Natural killer cell (primary cell): Measurements from ENCODE around the gene ZNF280D. TPM values are rescaled to one million over a fixed set of nuclear protein-coding genes. Genes with fewer than 3 reads are reported as not detected.

Experiments used
- ATAC-seq, 3 donors: fragments of 150-1000 bp in 2 of 3; fragments of 200-7000 bp in 1 of 3; cut with Tn5 transposase; 1 replicate in 1 of 3; 2 replicates in 2 of 3; pipeline ENCODE4 v1.10.0; 2021; ENCODE audit warnings: mild to moderate bottlenecking in 2 of 3, moderate library complexity in 2 of 3
- DNase-seq, 2 donors: peaks; one replicate each; pipeline versions ENCODE4 v3.0.0 to v3.0.0-alpha.2; 2013 to 2021; ENCODE audit warnings: mixed read lengths in 1 of 2
- H3K27ac ChIP-seq: one replicate; pipeline ENCODE4 v1.5.1; 2013; ENCODE audit warnings: mild to moderate bottlenecking, low read length
- H3K27me3 ChIP-seq: one replicate; pipeline ENCODE4 v1.6.1; 2013; ENCODE audit warnings: low read length; ENCODE audit not compliant: control insufficient read depth, insufficient read depth
- H3K36me3 ChIP-seq: one replicate; pipeline ENCODE4 v1.6.1; 2013; ENCODE audit warnings: low read length; ENCODE audit not compliant: control insufficient read depth, insufficient read depth
- H3K4me1 ChIP-seq: one replicate; pipeline ENCODE4 v1.6.1; 2013; ENCODE audit warnings: low read length; ENCODE audit not compliant: control insufficient read depth, insufficient read depth
- H3K4me3 ChIP-seq: one replicate; pipeline ENCODE4 v1.5.1; 2013; ENCODE audit warnings: low read length
- H3K9me3 ChIP-seq: one replicate; pipeline ENCODE4 v1.6.1; 2013; ENCODE audit warnings: low read length; ENCODE audit not compliant: control insufficient read depth, insufficient read depth
- H3K27ac Mint-ChIP-seq, 2 donors: one replicate each; pipeline ENCODE4 v1.8.0; 2022; ENCODE audit warnings: mild to moderate bottlenecking in 2 of 2, mixed read lengths in 2 of 2, moderate library complexity in 1 of 2
- H3K27me3 Mint-ChIP-seq, 2 donors: one replicate each; pipeline ENCODE4 v1.8.0; 2022; ENCODE audit warnings: low read depth in 2 of 2, mixed read lengths in 2 of 2
- H3K36me3 Mint-ChIP-seq: one replicate; pipeline ENCODE4 v1.8.0; 2022; ENCODE audit warnings: mixed read lengths
- H3K4me1 Mint-ChIP-seq, 2 donors: one replicate each; pipeline ENCODE4 v1.8.0; 2022; ENCODE audit warnings: mixed read lengths in 2 of 2
- H3K4me3 Mint-ChIP-seq: one replicate; pipeline ENCODE4 v1.8.0; 2022; ENCODE audit warnings: mild to moderate bottlenecking, moderate library complexity, mixed read lengths
- H3K9me3 Mint-ChIP-seq, 2 donors: one replicate each; pipeline ENCODE4 v1.8.0; 2022; ENCODE audit warnings: mixed read lengths in 2 of 2
- WGBS: methylation state at CpG from one replicate; pipeline ENCODE4 v1.1.7; 2013; ENCODE audit warnings: missing lambda C conversion rate; ENCODE audit not compliant: insufficient coverage; 5-methylcytosine and 5-hydroxymethylcytosine counted together
- intact Hi-C: fragments of 100-400 bp; cut with micrococcal nuclease; formaldehyde crosslinking; loops from one replicate; pipeline ENCODE4 v1.14.2; 2022
- total RNA-seq, 4 donors: library from RNA; stranded (reverse); fragments of 120-200 nt in 1 of 4; gene quantifications; one replicate each; pipeline versions ENCODE4 v1.2.3 to v1.2.4, GENCODE V29; 2013 to 2022
- TF ChIP-seq, protein P1 (sequence below): fragments of 200-600 bp; IDR thresholded peaks from one replicate; pipeline ENCODE4 v1.8.0; 2022; ENCODE audit warnings: antibody characterized with exemption

Gene ZNF280D
- total RNA-seq, 3 donors from 2014 or later (not counting 1 experiment from before 2014, with no cell fraction given), result 35.6 to 39.6 (median 35.9) TPM

DNA sequence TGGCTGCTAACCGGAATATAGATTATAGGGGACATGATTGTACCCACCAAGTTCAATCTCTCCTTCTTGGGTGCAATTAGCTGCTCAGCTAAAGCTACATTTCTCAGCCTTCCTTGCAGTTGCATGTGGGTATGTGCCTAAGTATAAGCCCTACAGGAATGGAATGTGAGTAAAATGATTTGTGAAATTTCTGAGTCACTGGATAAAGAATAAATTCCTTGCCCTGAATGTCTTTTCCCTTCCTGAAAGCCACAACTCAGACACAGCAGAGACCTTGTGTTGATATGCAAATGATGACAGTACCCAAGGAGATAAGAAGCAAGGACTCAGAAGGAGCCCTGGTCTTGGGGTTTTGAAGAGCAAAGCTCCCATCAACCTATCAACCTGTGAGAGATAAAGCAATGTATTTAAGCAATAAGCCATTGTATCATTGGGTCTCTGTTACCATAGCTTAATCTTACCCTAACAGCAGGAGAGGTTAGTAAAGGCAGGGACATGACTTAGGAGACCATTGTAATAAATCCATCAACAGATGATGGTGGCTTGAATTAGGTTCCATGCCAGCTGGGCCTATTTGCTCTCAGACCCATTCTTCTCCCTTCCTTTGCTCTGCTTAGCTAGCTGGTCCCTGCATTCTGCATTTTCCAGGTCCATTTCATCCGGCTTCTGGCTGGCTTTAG, 25.6 kb upstream of the ZNF280D start:
- intact Hi-C loops, result no loop called here
- H3K4me1 Mint-ChIP-seq, result no peaks in the 10 kb centered on the region

GRCh38 chr15:56757875-56758274, 24.6 kb upstream of the ZNF280D start:
- H3K27me3 ChIP-seq, result no peaks in the 10 kb centered on the region
- no peak overlapping the region for H3K27ac ChIP-seq
- Mint-ChIP-seq H3K27ac (no peak overlapping the region), H3K27me3 (peaks cover 3 to 16% of the 10 kb centered on the region in 2 donors), H3K4me3 (no peak overlapping the region), H3K9me3 (no peaks in the 10 kb centered on the region), H3K4me1 (no peaks in the 10 kb centered on the region), H3K36me3 (no peaks in the 10 kb centered on the region)
- H3K4me3 ChIP-seq, result no peak overlapping the region
- H3K9me3 ChIP-seq, result no peaks in the 10 kb centered on the region
- no peaks in the 10 kb centered on the region for H3K4me1 ChIP-seq
- no peaks in the 10 kb centered on the region for H3K36me3 ChIP-seq
- TF ChIP-seq, protein P1, sequence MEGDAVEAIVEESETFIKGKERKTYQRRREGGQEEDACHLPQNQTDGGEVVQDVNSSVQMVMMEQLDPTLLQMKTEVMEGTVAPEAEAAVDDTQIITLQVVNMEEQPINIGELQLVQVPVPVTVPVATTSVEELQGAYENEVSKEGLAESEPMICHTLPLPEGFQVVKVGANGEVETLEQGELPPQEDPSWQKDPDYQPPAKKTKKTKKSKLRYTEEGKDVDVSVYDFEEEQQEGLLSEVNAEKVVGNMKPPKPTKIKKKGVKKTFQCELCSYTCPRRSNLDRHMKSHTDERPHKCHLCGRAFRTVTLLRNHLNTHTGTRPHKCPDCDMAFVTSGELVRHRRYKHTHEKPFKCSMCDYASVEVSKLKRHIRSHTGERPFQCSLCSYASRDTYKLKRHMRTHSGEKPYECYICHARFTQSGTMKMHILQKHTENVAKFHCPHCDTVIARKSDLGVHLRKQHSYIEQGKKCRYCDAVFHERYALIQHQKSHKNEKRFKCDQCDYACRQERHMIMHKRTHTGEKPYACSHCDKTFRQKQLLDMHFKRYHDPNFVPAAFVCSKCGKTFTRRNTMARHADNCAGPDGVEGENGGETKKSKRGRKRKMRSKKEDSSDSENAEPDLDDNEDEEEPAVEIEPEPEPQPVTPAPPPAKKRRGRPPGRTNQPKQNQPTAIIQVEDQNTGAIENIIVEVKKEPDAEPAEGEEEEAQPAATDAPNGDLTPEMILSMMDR, result no peak
- WGBS, result 52% methylated on average over 2 of the region's 3 CpGs
- intact Hi-C loops, result no loop called here
- no peak for DNase-seq
- no peak for ATAC-seq

More for the DNA sequence above, 25.6 kb upstream of the ZNF280D start:
- TF ChIP-seq, protein P1, result no peak
- H3K27me3 Mint-ChIP-seq, result peaks cover 3 to 16% of the 10 kb centered on the region in 2 donors
- no peak overlapping the region for H3K27ac Mint-ChIP-seq
- no peaks in the 10 kb centered on the region for H3K9me3 ChIP-seq
- DNase-seq (no peak), ATAC-seq (no peak)
- WGBS, result 92% methylated on average over 2 of the region's 2 CpGs
- H3K4me3 Mint-ChIP-seq, result no peak overlapping the region
- H3K27ac ChIP-seq, result no peak overlapping the region
- no peak overlapping the region for H3K4me3 ChIP-seq
- H3K27me3 ChIP-seq, result no peaks in the 10 kb centered on the region
- H3K4me1 ChIP-seq, result no peaks in the 10 kb centered on the region
- no peaks in the 10 kb centered on the region for H3K9me3 Mint-ChIP-seq
- no peaks in the 10 kb centered on the region for H3K36me3 ChIP-seq
- H3K36me3 Mint-ChIP-seq, result no peaks in the 10 kb centered on the region

- H3K27ac Mint-ChIP-seq, result no peak overlapping the region
- H3K36me3 ChIP-seq, result no peaks in the 10 kb centered on the region
- H3K9me3 ChIP-seq, result no peaks in the 10 kb centered on the region
- intact Hi-C loops, result no loop called here
- no peak overlapping the region for H3K4me3 Mint-ChIP-seq
- H3K9me3 Mint-ChIP-seq, result no peaks in the 10 kb centered on the region
- ATAC-seq, result no peak
- no peak for DNase-seq
- no peaks in the 10 kb centered on the region for H3K4me1 Mint-ChIP-seq
- no peak overlapping the region for H3K4me3 ChIP-seq
- peaks cover 3 to 16% of the 10 kb centered on the region in 2 donors for H3K27me3 Mint-ChIP-seq
- H3K4me1 ChIP-seq, result no peaks in the 10 kb centered on the region
- no peak overlapping the region for H3K27ac ChIP-seq
- H3K27me3 ChIP-seq, result no peaks in the 10 kb centered on the region
- no peaks in the 10 kb centered on the region for H3K36me3 Mint-ChIP-seq
- TF ChIP-seq, protein P1, result no peak
- WGBS, result 100% methylated on average over 2 of the region's 2 CpGs
Measured at GRCh38 chr15:56754772-56755370, 21.6 kb upstream of the ZNF280D start.
